SK-MEL-5 (cell line): Measurements from ENCODE around the gene FYCO1. TPM values are rescaled to one million over a fixed set of nuclear protein-coding genes. Genes with fewer than 3 reads are reported as not detected.

ENCODE experiments used
- DNase-seq: peaks from one replicate; pipeline ENCODE4 v3.0.0-alpha.2; 2016; ENCODE audit warnings: low read depth, low spot score
- in situ Hi-C: cut with HindIII; loops from 2 replicates; pipeline ENCODE4 v1.10.0; 2016; ENCODE audit warnings: low sequenced_read_pairs, high pct_unique_total_duplicates, low pct_unique_long_range_greater_than_20kb
- small RNA-seq, 2 experiments: library from RNA; depleted of rRNA; stranded (forward); fragments of <200 nt; gene quantifications; one replicate each; pipeline ENCODE3, GENCODE V24; 2014
- total RNA-seq: library from RNA; depleted of rRNA; stranded (reverse); fragments of >200 nt; shearing (Covaris generic); gene quantifications from 2 replicates; pipeline ENCODE4 v1.2.3, GENCODE V29; 2014; rRNA removed

FYCO1 gene
- total RNA-seq, 1 experiment from 2014 or later: 53.6 TPM

- in situ Hi-C loops: no loop called here
- no peak for DNase-seq
Observed at GRCh38 chr3:45868213-45868612, 127.4 kb downstream of the FYCO1 start.

Small RNAs within 50 kb of the gene (small RNA-seq; reads per million reads assigned to genes)
- gene RF00019: 0 reads per million in 2 experiments

Other genes with a start within 250 kb of the FYCO1 start
- not detected in 2 replicates for gene SLC6A20, start 199.3 kb downstream of the FYCO1 start, total RNA-seq
- gene LZTFL1, start 153.7 kb downstream of the FYCO1 start, total RNA-seq: 26.5 and 32.3 TPM in 2 replicates
- not detected in 2 replicates for gene CCR9, start 109.3 kb downstream of the FYCO1 start, total RNA-seq
- not detected in 2 replicates for gene CXCR6, start 52.4 kb downstream of the FYCO1 start, total RNA-seq
- not detected in 2 replicates for gene XCR1, start 31.7 kb upstream of the FYCO1 start, total RNA-seq
- 0.56 and 1.0 TPM in 2 replicates for gene CCR1, start 212.5 kb upstream of the FYCO1 start, total RNA-seq
- gene CCR3, start 246.6 kb upstream of the FYCO1 start, total RNA-seq: not detected in 2 replicates